22Rv1 (cell line): ENCODE data around the gene ZNF57.
"Not testable (repeated sequence)": the region's sequence is repeated elsewhere in the genome, so short reads cannot be mapped to it uniquely, and the experiment has no call there.

ENCODE experiments used
- ZFX ChIP-seq: fragments of 450-650 bp; IDR thresholded peaks from 2 replicates; pipeline ENCODE4 v1.6.1; 2017; ENCODE audit warnings: antibody characterized with exemption, borderline replicate concordance
- TF ChIP-seq, protein P1 (sequence below): fragments of 450-650 bp; IDR thresholded peaks from 2 replicates; pipeline ENCODE4 v1.5.1; 2017; ENCODE audit warnings: mild to moderate bottlenecking

DNA sequence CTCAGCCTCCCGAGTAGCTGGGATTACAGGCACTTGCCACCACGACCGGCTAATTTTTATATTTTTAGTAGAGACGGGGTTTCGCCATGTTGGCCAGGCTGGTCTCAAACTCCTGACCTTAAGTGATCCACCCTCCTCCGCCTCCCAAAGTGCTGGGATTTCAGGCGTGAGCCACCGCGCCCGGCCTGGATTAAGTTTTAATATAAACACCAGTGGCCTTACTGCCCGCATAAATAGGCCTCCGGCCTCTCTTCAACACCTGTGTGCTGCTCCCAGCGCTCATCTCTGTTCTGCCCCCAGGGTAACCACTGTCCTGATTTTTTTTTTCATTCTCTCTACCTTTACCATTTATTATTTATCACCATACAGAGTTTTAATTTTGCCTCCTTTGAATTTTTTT lies 2.6 kb downstream of the ZNF57 start:
- TF ChIP-seq, protein P1, sequence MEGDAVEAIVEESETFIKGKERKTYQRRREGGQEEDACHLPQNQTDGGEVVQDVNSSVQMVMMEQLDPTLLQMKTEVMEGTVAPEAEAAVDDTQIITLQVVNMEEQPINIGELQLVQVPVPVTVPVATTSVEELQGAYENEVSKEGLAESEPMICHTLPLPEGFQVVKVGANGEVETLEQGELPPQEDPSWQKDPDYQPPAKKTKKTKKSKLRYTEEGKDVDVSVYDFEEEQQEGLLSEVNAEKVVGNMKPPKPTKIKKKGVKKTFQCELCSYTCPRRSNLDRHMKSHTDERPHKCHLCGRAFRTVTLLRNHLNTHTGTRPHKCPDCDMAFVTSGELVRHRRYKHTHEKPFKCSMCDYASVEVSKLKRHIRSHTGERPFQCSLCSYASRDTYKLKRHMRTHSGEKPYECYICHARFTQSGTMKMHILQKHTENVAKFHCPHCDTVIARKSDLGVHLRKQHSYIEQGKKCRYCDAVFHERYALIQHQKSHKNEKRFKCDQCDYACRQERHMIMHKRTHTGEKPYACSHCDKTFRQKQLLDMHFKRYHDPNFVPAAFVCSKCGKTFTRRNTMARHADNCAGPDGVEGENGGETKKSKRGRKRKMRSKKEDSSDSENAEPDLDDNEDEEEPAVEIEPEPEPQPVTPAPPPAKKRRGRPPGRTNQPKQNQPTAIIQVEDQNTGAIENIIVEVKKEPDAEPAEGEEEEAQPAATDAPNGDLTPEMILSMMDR = not testable (repeated sequence)
- not testable (repeated sequence) for TF ChIP-seq ZFX
